NB4 (cell line): Measurements from ENCODE around the gene CAT.

Experiments
- DNase-seq: peaks from one replicate; pipeline ENCODE4 v3.0.0; 2010; ENCODE audit warnings: low read depth
- H3K4me3 ChIP-seq: one replicate; pipeline ENCODE4 v1.5.1; 2011; ENCODE audit warnings: mild to moderate bottlenecking, low read depth, low read length, moderate library complexity
- MYC ChIP-seq: IDR thresholded peaks from 2 replicates; pipeline ENCODE4 v1.6.1; 2011; ENCODE audit warnings: low read depth, low read length
- POLR2A ChIP-seq: IDR thresholded peaks from 2 replicates; pipeline ENCODE4 v1.6.1; 2011; ENCODE audit warnings: mild to moderate bottlenecking; ENCODE audit not compliant: insufficient read length; ENCODE audit errors: extremely low read depth
- TF ChIP-seq, protein P1 (sequence below): IDR thresholded peaks from one replicate; pipeline ENCODE4 v1.5.1; 2012; ENCODE audit warnings: low read depth, low read length
- TF ChIP-seq, protein P2 (sequence below): IDR thresholded peaks from 2 replicates; pipeline ENCODE4 v1.6.1; 2011; ENCODE audit warnings: low read depth, low read length

Gene CAT

DNA sequence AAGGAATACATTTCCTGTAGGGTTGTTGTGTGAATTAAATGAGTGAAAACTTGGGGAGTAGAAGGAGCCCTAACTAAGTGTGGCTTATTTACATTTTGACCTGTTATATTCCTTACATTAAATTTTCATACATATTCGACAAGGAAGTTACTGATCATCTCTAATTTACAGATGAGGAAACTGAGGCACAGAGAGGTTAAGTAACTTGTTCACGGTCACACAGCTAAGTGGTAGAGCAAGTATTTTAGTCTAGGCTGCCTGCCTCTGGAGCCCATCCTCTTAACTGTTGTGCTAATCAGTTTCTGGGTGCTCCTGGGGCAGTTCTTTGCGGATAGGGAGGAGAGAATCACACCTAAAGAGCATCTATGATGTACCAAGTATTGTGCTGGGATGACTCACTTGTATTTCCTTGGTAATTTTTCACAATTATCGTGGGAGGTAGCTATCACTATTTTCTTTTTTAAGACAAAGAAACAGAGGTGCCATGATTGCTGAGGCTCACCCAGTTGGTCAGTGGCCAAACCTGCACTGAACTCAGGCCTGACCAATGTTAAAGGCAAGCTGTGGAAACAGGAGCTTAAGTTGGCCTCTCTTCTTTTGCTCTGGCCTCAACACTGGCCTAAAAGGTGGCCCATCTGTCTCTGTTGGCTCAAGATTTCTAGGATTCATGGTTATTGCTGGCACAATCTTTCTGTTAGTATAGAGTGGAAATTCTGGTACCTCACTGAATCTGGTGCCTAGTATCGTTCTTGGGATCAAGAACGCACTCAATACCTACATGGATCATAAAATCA, 77.7 kb downstream of the CAT start:
- H3K4me3 ChIP-seq = no peak overlapping the region
- no peak for DNase-seq
- TF ChIP-seq, protein P1, sequence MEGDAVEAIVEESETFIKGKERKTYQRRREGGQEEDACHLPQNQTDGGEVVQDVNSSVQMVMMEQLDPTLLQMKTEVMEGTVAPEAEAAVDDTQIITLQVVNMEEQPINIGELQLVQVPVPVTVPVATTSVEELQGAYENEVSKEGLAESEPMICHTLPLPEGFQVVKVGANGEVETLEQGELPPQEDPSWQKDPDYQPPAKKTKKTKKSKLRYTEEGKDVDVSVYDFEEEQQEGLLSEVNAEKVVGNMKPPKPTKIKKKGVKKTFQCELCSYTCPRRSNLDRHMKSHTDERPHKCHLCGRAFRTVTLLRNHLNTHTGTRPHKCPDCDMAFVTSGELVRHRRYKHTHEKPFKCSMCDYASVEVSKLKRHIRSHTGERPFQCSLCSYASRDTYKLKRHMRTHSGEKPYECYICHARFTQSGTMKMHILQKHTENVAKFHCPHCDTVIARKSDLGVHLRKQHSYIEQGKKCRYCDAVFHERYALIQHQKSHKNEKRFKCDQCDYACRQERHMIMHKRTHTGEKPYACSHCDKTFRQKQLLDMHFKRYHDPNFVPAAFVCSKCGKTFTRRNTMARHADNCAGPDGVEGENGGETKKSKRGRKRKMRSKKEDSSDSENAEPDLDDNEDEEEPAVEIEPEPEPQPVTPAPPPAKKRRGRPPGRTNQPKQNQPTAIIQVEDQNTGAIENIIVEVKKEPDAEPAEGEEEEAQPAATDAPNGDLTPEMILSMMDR = no peak
- TF ChIP-seq, protein P2, sequence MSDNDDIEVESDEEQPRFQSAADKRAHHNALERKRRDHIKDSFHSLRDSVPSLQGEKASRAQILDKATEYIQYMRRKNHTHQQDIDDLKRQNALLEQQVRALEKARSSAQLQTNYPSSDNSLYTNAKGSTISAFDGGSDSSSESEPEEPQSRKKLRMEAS = no peak
- TF ChIP-seq POLR2A = no peak
- no peak for TF ChIP-seq MYC

DNA sequence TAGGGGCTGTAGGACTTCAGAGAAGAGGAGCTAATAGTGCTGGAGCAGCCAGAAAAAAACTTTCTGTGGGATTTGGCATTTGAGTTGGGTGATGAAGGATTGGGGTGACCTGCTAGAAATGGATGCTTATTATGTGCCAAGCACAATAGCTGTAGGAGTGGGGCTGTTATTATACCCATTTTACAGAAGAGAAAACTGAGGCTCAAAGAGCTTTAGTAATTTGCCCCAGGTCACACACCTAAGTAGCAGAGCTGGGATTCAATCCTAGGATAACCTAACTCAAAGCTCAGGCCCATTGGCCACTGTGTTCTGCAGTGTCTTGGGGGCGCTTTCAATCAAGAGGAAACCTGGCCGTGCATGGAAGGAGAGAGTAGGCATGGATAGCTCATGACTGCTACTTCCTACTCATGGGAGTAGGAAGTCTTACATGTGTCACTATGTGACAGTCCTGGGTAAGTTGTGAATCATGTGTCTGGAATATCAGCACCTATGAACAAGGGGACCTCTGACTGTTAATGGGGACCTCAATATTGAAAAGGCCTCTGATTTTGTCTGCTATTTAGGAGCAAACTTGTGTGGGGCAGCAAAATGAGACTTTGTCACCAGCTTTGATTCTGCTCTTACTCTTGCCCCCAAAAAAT, 81.0 kb downstream of the CAT start:
- TF ChIP-seq, protein P1 = no peak
- no peak for TF ChIP-seq POLR2A
- TF ChIP-seq, protein P2 = no peak
- TF ChIP-seq MYC = no peak
- DNase-seq = no peak
- H3K4me3 ChIP-seq = no peak overlapping the region

DNA sequence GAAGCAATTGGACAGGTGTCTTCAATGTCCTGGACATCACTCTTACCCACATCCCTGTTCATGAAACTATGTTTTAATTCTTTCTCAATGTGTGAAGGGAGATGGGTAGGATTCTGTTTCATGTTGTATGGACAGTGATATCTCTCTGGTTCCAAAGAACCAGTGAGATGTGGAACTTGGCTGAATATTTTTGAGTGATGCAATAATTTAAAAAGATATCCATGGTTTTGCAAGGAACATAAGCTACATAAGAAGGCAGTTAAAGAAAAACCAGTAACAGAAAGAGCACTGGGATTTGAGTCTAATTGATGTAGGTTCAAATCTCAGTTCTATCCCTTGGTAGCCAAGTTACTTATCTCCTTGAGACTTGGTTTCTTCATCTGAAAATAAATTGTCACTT, 82.5 kb downstream of the CAT start:
- DNase-seq = no peak
- no peak overlapping the region for H3K4me3 ChIP-seq
- TF ChIP-seq, protein P1 = no peak
- TF ChIP-seq MYC (no peak), POLR2A (no peak)
- TF ChIP-seq, protein P2 = no peak
